GM18867 (cell line): ENCODE measurements around the gene NT5C2.

Experiments
- ATAC-seq: cut with Tn5 transposase; IDR thresholded peaks from one replicate; pipeline ENCODE4 v1.9.1; 2021; ENCODE audit warnings: mild to moderate bottlenecking, moderate library complexity; ENCODE audit not compliant: unreplicated experiment

The NT5C2 gene

DNA sequence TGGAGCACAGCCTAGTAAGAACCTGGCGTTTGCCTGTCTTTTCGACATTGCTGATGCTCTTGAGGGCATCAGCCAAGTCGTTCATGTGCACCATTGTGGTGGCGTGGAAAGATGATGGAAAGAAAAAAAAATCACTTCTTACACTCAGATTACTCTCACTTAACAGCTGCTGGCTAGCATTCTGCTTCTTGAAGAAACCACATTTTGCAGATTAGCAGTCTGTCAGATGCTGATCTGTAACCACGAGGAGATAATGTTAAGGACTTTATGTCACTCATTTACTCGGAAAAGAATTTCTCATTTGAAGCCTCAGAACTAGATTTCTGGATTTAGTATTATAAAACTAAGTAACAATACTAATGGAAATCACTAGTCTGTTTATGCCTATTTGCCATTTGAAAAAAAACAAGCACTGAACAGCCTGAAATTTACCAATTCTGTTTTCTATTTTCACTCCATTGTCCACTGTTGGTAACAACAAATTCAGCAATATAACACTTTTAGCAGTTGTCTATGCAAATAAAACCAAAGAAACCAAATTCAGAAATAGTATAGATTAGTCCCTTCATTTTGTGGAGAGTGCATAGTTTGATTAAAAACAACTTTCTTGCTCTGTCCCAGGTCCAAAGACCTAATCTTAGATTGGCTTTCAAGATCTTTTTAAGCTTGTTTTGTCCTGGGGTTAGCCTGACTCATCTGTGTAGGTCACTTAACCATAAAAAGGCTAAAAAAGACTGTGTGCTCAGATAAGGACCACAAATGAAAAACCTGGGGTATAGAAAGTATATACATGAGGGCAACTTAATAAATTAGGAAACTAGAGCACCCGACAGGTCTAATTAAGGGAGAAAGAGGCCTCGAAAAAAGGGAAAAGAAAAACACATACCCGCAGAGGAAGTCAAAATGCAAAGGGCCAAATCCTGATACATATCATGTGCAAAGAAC, 67.5 kb downstream of the NT5C2 start:
- ATAC-seq, result peak; percentile 89

GRCh38 chr10:103124420-103125096, 68.5 kb downstream of the NT5C2 start:
- no peak for ATAC-seq

DNA sequence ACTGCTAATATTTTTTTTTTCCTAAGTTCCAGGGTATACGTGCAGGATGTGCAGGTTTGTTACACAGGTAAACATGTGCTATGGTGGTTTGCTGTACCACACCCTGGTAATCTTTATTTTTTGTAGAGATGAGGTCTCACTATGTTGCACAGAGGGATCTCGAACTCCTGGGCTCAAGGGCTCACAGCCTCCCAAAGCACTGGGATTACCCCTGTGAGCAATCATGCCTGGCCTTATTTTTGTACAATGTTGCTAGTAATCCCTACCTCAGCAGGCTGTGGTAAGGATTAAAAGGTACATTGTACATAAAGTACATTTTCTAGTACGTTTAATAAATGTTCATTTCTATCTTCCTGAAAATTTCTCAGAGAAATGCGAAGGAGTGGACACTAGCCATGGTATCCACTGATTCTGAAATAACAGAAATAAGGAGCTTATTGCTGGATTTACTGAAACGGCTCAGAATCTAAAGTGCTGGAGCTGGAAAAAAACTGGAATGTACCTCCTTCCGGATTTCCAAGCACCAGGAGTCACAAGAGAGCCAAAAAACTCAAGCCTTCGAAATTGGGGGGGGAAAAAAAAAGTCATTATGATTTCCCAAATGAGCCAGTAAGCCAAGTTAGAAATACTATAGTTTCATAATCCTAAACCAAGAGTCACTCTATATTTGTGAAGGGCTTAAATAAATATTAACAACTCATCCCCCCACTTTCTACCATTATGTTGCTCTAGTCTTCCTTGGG, 69.6 kb downstream of the NT5C2 start:
- ATAC-seq, result no peak

DNA sequence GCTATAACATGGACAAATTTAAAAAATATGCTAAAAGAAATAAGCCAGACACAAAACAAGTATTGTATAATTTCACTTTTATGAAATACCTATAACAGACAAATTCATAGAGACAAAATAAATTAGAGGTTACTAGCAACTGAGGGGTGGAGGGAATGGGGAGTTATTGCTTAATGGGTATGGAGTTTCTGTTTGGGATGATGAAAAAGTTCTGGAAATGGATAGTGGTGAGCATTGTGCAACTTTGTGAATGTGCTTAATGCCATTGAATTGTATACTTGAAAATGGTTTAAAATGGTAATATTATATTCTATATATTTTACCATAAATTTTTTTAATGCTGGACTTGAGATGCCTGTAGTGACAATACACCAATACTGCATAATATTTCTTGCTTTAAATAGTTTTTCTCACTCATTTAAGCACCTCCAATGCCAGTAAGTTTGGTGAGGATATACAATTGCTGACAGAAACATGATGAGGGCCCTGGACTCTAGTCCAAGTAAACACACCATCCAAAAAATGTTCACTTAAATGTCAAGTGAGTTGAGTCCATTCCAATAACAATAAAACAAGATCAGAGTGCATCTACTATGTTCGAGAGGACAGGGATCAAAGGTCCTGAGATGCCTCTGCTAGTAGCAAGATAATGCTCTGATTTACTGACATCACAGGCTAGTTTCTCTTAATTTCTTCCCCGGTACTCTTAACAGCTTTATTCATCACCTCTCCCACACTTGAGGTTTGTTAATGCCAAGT, 71.9 kb downstream of the NT5C2 start:
- ATAC-seq, result no peak

- ATAC-seq, result no peak
Measured at GRCh38 chr10:103120546-103120945, 72.5 kb downstream of the NT5C2 start.

DNA sequence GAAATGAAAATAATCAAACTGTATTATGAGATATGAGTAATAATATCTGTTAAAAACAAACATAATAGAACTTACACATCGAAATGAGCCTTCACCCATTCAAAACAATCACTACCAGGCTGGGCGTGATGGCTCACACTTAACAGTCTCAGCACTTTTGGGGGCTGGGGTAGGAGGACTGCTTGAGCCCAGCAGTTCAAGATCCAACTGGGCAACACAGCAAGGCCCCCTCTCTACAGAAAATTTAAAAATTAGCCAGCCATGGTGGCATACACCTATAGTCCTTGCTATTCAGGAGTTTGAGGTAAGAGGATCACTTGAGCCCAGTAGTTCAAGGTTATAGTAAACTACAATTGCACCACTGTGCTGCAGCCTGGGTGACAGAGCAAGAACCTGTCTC, 75.8 kb downstream of the NT5C2 start:
- ATAC-seq, result no peak

GRCh38 chr10:103114876-103115275, 78.2 kb downstream of the NT5C2 start:
- no peak for ATAC-seq

- ATAC-seq, result peak; percentile 60
Measured at GRCh38 chr10:103111918-103112877, 80.9 kb downstream of the NT5C2 start.

DNA sequence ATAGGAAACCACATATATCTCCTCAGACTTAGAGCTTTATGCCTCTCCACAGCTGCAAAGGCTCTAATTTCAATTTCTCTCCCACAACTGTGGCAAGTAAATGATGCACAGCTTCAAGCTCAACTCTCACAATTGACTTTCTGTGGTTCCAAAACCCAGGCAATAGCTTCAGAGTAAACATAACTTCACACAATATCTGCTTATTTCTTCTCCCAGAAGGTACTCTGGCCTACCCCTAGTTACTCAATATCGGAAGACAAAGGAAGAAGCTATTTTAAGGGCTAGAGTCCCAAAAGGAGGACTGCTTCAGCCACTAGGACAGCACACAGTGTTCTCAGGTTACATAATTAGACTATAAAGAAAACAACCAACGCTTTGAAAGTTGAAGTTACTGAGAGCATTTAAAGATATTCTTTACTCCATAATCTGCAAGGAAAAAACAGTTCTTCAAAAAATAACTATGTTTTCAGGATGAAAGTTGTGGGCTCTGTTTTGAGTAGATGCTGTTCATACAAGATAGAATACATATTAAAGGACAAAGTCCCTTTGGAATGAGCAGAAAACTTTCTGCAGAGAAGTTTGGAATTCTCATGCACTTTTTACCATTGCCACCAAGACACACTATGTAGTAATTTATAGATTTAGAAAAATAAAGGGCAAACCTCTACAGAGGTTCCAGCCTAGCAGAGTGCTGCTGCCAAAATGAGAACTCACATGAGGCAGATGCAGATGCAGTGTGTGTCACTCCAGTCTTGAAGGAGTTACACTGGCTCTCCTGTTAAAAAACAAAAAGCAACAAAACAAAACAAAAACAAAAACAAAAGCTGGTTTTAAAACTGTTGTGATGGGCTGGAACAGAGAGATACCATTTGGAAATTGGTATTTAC, 81.8 kb downstream of the NT5C2 start:
- ATAC-seq, result peak; percentile 64

GRCh38 chr10:103110407-103110806, 82.7 kb downstream of the NT5C2 start:
- no peak for ATAC-seq

DNA sequence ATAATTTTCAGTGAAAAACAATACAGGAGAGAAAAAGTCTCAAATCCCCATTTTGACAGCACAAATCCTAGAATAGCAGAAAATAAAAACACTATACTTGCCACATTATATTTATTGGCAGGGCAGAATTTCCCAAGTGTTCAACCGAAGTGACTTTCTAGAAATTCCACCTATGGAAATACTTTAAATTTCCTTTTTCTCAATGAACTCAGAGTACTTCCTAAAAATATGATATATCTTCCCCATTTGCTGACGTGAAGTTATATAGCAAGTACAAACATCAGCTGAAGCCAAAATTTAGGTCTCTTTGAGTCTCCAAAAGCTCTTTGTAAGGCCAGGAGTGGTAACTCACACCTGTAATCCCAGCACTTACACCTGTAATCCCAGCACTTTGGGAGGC, 83.3 kb downstream of the NT5C2 start:
- no peak for ATAC-seq

DNA sequence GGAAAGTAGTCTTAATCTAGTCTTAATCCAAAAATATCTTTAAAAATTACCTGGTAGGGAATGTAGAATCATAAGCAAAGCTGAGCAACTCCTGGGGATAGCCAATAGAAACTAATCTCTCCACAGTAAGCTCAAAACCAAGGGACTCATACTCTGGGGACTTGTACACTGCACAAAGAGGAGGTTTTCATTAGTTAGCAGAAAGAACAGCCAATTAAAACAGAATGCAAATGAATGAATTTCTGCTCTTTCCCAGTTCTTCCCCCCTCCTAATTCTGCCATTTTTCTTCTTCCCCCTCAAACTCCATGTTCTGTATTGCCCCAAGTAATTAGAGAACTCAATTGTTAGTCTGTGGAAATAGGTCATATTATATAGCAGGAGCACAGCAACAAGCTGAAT, 86.5 kb downstream of the NT5C2 start:
- ATAC-seq, result no peak

- ATAC-seq, result no peak
Measured at GRCh38 chr10:103105462-103105861, 87.6 kb downstream of the NT5C2 start.

- ATAC-seq, result no peak
Measured at GRCh38 chr10:103104721-103105120, 88.4 kb downstream of the NT5C2 start.

DNA sequence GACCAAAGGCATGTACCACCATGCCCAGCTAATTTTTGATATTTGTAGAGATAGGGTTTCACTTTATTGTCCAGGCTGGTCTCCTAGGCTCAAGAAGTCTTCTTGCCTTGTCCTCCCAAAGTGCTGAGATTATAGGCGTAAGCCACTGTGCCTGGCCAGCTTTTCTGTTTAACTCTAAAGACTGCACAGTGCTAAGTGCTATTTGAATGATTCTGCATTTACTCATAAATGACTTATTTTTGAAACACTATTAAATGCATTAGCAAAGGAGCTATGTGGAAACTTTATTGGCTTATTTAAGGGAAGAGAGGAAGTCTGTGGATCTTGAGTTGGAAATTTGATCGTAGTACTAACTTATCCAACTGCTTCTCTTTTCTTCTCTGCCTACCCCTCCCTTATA, 89.1 kb downstream of the NT5C2 start:
- ATAC-seq, result no peak

DNA sequence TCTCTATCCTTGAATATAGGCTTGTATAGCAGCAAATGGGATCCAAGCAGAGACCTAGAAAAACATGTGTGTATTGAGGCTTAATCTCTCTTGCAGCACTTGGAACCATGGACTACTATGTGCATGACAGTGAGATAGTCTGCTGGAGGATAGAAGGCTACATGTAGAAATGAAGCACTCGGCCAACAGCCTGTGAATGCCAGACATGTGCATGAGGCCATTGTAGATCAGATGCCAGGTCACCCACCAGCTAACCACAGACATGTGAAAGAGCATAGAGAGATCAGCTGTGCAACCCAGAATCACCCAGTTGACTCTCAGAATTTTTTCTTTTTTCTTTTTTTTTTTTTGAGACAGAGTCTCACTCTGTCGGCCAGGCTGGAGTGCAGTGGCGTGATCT, 90.9 kb downstream of the NT5C2 start:
- no peak for ATAC-seq

GRCh38 chr10:103100620-103101019, 92.5 kb downstream of the NT5C2 start:
- no peak for ATAC-seq

DNA sequence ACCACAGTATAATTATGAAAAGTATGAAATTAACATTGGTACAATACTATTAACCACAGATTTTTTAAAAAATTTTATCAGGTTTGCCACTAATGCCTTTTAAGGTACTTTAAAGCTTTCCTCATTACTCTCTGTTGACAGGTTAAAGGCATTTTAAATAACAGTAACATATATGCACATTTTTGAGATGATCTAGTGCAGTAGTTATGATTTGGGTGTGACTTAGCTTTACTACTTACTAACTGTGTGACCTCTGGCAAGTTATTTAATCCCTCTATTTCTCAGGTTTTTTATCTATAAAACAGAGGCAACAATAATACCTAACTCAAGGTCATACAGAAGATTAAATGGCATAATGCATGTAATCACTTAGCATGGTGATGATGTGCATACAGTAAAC, 94.8 kb downstream of the NT5C2 start:
- ATAC-seq, result no peak

GRCh38 chr10:103096130-103096529, 96.9 kb downstream of the NT5C2 start:
- no peak for ATAC-seq
